Astrocyte (in vitro differentiated cells and primary cell): ENCODE results near the gene TAGAP.

ENCODE experiments used
- EZH2 ChIP-seq: IDR thresholded peaks from 2 replicates; pipeline ENCODE4 v1.6.1; 2012; ENCODE audit warnings: mild to moderate bottlenecking, low read length, inconsistent platforms; ENCODE audit not compliant: insufficient read depth
- TF ChIP-seq, protein P1 (sequence below): IDR thresholded peaks from 2 replicates; pipeline ENCODE4 v1.5.1; 2011; ENCODE audit warnings: low read depth, mild to moderate bottlenecking, inconsistent platforms, low read length, moderate library complexity; ENCODE audit not compliant: insufficient read depth

GRCh38 chr6:159012201-159012600, 32.6 kb downstream of the TAGAP start:
- TF ChIP-seq, protein P1, sequence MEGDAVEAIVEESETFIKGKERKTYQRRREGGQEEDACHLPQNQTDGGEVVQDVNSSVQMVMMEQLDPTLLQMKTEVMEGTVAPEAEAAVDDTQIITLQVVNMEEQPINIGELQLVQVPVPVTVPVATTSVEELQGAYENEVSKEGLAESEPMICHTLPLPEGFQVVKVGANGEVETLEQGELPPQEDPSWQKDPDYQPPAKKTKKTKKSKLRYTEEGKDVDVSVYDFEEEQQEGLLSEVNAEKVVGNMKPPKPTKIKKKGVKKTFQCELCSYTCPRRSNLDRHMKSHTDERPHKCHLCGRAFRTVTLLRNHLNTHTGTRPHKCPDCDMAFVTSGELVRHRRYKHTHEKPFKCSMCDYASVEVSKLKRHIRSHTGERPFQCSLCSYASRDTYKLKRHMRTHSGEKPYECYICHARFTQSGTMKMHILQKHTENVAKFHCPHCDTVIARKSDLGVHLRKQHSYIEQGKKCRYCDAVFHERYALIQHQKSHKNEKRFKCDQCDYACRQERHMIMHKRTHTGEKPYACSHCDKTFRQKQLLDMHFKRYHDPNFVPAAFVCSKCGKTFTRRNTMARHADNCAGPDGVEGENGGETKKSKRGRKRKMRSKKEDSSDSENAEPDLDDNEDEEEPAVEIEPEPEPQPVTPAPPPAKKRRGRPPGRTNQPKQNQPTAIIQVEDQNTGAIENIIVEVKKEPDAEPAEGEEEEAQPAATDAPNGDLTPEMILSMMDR = no peak
- TF ChIP-seq EZH2 = no peak
